RWPE1 (cell line): ENCODE measurements around the gene ZSWIM6.

Source experiments
- CTCF ChIA-PET: fragments of 350-600 bp; sonication (Branson Sonifier 250); formaldehyde crosslinking; extraction: SDS; loops from one replicate; lab custom pipeline; 2021; lab: Yijun Ruan, JAX
- POLR2A ChIA-PET: fragments of 400-600 bp; formaldehyde crosslinking; extraction: SDS; loops from one replicate; lab custom pipeline; 2020; ENCODE audit warnings: antibody characterized with exemption; ENCODE audit not compliant: low non-redundant PET; lab: Yijun Ruan, JAX
- DNase-seq: peaks from one replicate; pipeline ENCODE4 v3.0.0; 2012; ENCODE audit warnings: low spot score
- H3K27ac ChIP-seq: fragments of 450-650 bp; 2 replicates; pipeline ENCODE4 v1.5.1; 2017
- TF ChIP-seq, protein P1 (sequence below): fragments of 450-650 bp; conservative IDR thresholded peaks from 2 replicates; pipeline ENCODE4 v1.5.1; 2017; ENCODE audit warnings: low read depth, mild to moderate bottlenecking

Gene ZSWIM6

DNA sequence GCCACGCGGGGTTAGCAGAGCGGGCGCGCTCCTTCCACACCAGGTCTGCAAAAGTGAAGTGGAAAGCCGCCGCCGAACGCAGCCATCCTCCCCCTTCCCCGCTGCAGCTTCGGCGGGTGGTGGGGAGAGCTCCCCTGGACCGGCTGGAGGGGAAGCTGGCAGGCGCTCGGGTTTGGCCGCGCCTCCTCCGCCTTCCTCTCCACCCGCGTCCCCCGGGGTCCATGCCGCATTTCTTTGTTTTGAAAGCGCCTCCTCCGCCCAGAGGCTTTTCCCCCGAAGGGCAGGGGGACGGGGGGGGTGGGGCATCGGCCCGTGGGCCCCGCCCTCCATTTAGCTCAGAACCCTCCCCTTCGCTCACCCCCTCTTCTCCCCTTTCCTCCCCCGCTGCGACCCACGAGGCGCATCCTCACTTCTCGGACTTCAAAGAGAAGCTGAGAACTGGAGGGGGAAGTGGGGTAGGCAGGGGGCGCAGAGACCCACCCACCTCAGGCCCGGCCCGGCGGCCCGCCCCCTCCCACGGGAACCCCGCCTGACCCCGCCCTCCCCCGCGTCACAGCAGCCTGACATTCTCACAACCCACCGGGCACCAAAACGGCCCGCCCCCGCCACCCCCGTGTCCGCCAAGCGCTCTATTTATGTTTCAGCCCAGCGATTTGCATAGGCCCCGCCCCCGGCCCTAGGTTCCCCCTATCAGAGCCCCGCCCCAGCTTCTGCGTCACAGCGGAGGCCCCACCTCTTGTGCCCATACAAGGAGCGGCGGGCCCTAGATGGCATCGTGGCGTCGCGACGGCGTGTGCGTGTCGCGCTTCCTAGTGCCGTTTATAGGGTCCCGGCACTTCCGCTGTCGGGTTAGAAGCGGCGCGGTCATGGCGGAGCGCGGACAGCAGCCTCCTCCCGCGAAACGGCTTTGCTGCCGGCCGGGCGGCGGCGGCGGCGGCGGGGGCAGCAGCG is at the start of gene ZSWIM6:
ZSWIM6 (plus strand) TSS at position 852 of the 951 bp plus-strand sequence; CDS start at position 867, 15 bp downstream.
- peak within 1 kb of the TSS; percentile 96 for H3K27ac ChIP-seq
- CTCF ChIA-PET: interaction anchor here (0.6 to 2.6 kb wide), 10 partner anchors 29 to 386 kb away, joined by 3 to 14 read pairs (median 4); no protein-coding TSS in a partner anchor
- TF ChIP-seq, protein P1, sequence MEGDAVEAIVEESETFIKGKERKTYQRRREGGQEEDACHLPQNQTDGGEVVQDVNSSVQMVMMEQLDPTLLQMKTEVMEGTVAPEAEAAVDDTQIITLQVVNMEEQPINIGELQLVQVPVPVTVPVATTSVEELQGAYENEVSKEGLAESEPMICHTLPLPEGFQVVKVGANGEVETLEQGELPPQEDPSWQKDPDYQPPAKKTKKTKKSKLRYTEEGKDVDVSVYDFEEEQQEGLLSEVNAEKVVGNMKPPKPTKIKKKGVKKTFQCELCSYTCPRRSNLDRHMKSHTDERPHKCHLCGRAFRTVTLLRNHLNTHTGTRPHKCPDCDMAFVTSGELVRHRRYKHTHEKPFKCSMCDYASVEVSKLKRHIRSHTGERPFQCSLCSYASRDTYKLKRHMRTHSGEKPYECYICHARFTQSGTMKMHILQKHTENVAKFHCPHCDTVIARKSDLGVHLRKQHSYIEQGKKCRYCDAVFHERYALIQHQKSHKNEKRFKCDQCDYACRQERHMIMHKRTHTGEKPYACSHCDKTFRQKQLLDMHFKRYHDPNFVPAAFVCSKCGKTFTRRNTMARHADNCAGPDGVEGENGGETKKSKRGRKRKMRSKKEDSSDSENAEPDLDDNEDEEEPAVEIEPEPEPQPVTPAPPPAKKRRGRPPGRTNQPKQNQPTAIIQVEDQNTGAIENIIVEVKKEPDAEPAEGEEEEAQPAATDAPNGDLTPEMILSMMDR: no peak
- DNase-seq: peak; percentile 98
- POLR2A ChIA-PET: interaction anchor here (0.6 to 0.8 kb wide), 2 partner anchors 169 to 387 kb away, joined by 3 to 4 read pairs; partner anchors contain the start of genes ERCC8 and SMIM15

DNA sequence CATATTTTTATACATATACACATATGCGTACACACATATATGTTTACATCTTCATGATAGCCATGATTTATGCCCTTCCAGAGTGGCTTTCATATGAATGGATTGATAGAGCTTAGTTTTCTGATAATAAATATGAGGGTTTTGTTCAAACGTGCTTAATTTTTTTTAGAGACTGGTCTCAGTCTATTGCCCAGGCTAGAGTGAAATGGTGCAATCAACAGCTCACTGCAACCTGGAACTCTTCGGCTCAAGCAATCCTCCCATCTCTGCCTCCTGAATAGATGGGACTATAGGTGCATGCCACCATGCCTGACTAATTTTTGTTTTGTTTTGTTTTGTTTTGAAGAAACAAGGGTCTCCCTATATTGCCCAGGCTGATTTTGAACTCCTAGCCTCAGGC is 48.6 kb upstream of the ZSWIM6 start:
- ChIA-PET POLR2A (no interaction called here), CTCF (no interaction called here)
- no peak for DNase-seq
- H3K27ac ChIP-seq: no peak overlapping the region
- TF ChIP-seq, protein P1: no peak

DNA sequence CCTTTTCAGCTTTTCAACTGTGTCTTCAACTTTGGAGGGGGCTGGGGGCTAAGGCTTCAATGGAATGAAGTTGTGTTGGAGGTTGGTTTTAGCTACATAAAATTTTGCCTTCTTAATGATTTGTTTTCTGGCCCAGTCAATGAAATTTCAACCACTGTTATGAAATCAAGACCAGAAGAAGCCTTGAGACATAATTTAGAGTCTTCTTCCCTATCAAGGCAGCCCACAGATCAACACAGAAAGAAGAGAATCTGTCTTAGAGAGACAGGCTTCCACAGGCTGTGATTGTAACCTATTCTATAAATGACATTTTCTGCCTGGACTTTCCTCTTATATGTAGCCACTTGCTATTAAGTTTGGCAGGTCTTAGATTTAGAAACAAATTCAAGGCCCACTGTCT is 46.5 kb upstream of the ZSWIM6 start:
- TF ChIP-seq, protein P1: no peak
- H3K27ac ChIP-seq: no peak overlapping the region
- CTCF ChIA-PET: no interaction called here
- no peak for DNase-seq
- POLR2A ChIA-PET: no interaction called here

DNA sequence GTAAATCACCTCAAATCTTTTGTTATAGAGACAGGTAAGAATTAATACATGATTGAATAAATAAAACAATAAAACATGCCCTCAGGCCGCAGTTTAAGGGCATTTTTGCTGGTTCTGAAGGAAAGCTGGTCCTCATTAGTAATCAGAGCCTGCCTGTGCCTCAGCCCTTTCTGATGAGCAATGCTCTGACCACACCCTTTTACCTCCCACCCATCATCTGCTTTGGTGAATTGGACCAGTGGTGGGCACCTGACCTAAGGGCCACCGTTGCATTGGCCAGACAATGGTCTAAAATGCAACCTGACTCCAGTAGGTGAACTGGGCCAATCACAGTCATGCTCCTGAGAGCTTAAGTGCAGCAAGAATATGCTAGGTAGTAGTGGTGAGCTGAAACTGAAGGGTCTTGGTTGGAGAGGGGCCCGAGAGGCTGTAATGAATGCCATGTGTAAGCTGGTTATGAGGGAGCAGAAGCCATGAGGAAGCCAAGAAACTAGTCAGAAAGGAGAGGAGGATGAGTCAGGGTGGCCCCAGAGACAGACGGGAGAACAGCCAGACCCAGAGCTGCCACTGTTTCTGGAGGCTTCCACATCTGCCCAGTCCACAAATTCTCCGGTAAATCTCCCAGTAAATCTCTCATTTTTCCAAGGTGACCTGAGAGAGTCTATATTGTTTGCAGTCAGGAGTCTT is 45.5 kb upstream of the ZSWIM6 start:
- H3K27ac ChIP-seq: no peak overlapping the region
- no peak for DNase-seq
- ChIA-PET CTCF (no interaction called here), POLR2A (no interaction called here)
- TF ChIP-seq, protein P1: no peak

DNA sequence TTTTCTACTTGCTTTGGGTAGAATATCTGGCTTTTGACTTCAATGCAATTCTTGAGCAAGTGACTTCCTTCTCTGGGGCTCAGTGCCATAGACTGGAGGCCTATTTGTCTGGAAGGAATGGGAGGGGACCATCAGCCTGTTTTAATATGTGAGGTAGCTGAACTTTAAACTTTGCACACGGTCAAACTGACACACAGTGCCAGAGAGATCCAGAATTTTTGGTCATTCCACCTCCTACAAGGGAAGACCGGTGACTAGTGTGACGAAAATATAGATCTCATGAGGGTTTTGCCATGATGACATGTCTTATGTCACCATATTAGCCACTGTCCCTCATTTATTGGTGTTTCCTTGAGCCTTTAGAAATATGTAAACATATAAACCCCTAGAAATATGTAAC is 44.6 kb upstream of the ZSWIM6 start:
- H3K27ac ChIP-seq: no peak overlapping the region
- no peak for DNase-seq
- TF ChIP-seq, protein P1: no peak
- ChIA-PET CTCF (interaction anchor here (0.6 kb wide), 1 partner anchor 20 kb away, joined by 4 read pairs; no protein-coding TSS in a partner anchor), POLR2A (no interaction called here)

DNA sequence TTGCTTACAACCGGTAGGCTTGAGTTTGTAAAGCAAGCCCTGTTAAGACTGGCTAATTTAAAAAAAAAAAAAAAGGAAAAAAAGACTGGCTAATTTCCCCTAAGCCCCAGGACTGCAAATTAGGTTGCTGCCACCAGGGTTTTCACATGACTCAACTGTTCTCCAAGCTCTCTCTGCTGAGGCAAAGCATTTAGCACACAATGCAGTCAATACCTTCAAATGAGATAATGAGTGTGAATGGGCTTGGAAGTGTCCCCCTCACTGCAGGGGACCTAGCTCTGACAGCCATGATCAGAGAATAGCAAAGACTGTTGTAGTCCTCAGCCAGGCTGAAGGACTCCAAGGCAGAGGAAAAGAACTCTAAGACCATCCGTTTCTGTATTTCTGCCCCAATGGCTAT is 42.8 kb upstream of the ZSWIM6 start:
- CTCF ChIA-PET: interaction anchor here (0.6 kb wide), 1 partner anchor 54 kb away, joined by 3 read pairs; no protein-coding TSS in a partner anchor
- no peak overlapping the region for H3K27ac ChIP-seq
- POLR2A ChIA-PET: interaction anchor here (0.5 kb wide), 1 partner anchor 110 kb away, joined by 3 read pairs; no protein-coding TSS in a partner anchor
- DNase-seq: no peak
- TF ChIP-seq, protein P1: no peak
